Liver (tissue), 9 donors: ENCODE results near the gene HOXC10. TPM values are rescaled to one million over a fixed set of nuclear protein-coding genes. Genes with fewer than 3 reads are reported as not detected.

Experiments
- DNase-seq: peaks from one replicate; pipeline ENCODE4 v3.0.0-alpha.2; 2017; ENCODE audit warnings: low spot score
- H3K27ac ChIP-seq, 2 donors: one replicate each; pipeline ENCODE4 v1.7.0; 2013; ENCODE audit warnings: inconsistent platforms in 2 of 2, low read length in 2 of 2, control low read depth in 1 of 2, low read depth in 1 of 2, mild to moderate bottlenecking in 1 of 2
- H3K27me3 ChIP-seq, 4 donors: one replicate each; pipeline versions ENCODE4 v1.6.1 to v1.7.0; 2013; ENCODE audit warnings: low read length in 3 of 4, inconsistent platforms in 1 of 4, mild to moderate bottlenecking in 1 of 4, moderate library complexity in 1 of 4; ENCODE audit not compliant: control insufficient read depth in 4 of 4, insufficient read depth in 4 of 4
- H3K36me3 ChIP-seq, 4 donors: one replicate each; pipeline versions ENCODE4 v1.6.1 to v1.7.0; 2013; ENCODE audit warnings: low read length in 3 of 4, mild to moderate bottlenecking in 3 of 4, low read depth in 1 of 4, moderate library complexity in 1 of 4; ENCODE audit not compliant: control insufficient read depth in 4 of 4, insufficient read depth in 3 of 4
- H3K4me1 ChIP-seq, 4 donors: one replicate each; pipeline versions ENCODE4 v1.6.1 to v1.7.0; 2013; ENCODE audit warnings: low read length in 3 of 4, mild to moderate bottlenecking in 3 of 4, moderate library complexity in 1 of 4; ENCODE audit not compliant: control insufficient read depth in 4 of 4, insufficient read depth in 4 of 4
- H3K4me3 ChIP-seq, 3 donors: one replicate each; pipeline versions ENCODE4 v1.6.1 to v1.7.0; 2013; ENCODE audit warnings: low read length in 3 of 3, control low read depth in 1 of 3, low read depth in 1 of 3, mild to moderate bottlenecking in 1 of 3
- H3K9ac ChIP-seq, 2 donors: one replicate each; pipeline ENCODE4 v1.7.0; 2013; ENCODE audit warnings: low read length in 2 of 2, mild to moderate bottlenecking in 2 of 2, moderate library complexity in 2 of 2, control low read depth in 1 of 2, low read depth in 1 of 2
- H3K9me3 ChIP-seq, 4 donors: one replicate each; pipeline versions ENCODE4 v1.6.1 to v1.7.0; 2013; ENCODE audit warnings: low read length in 3 of 4; ENCODE audit not compliant: control insufficient read depth in 4 of 4
- EGR1 ChIP-seq, 2 donors: IDR thresholded peaks; 2 replicates each; pipeline ENCODE4 v1.6.1; 2016 to 2018; ENCODE audit warnings: antibody characterized with exemption in 2 of 2, low read depth in 2 of 2
- FOXA1 ChIP-seq: IDR thresholded peaks from 2 replicates; pipeline ENCODE4 v1.6.1; 2016; ENCODE audit warnings: antibody characterized with exemption
- FOXA2 ChIP-seq: IDR thresholded peaks from 2 replicates; pipeline ENCODE4 v1.6.1; 2016; ENCODE audit warnings: antibody characterized with exemption
- GABPA ChIP-seq, 2 donors: IDR thresholded peaks in 1 of 2; conservative IDR thresholded peaks in 1 of 2; 2 replicates each; pipeline ENCODE4 v1.6.1; 2016; ENCODE audit warnings: antibody characterized with exemption in 2 of 2, mild to moderate bottlenecking in 1 of 2, moderate library complexity in 1 of 2
- HNF4A ChIP-seq, 2 donors: conservative IDR thresholded peaks; 2 replicates each; pipeline ENCODE4 v1.6.1; 2016; ENCODE audit warnings: antibody characterized with exemption in 2 of 2, mild to moderate bottlenecking in 2 of 2
- HNF4G ChIP-seq: IDR thresholded peaks from 2 replicates; pipeline ENCODE4 v1.6.1; 2016; ENCODE audit warnings: antibody characterized with exemption
- JUND ChIP-seq, 2 donors: IDR thresholded peaks; 2 replicates each; pipeline ENCODE4 v1.6.1; 2016; ENCODE audit warnings: antibody characterized with exemption in 2 of 2
- MAX ChIP-seq: IDR thresholded peaks from 2 replicates; pipeline ENCODE4 v1.6.1; 2016; ENCODE audit warnings: antibody characterized with exemption
- NR2F2 ChIP-seq: IDR thresholded peaks from 2 replicates; pipeline ENCODE4 v1.6.1; 2016; ENCODE audit warnings: antibody characterized with exemption
- RAD21 ChIP-seq, 2 donors: IDR thresholded peaks; 2 replicates each; pipeline ENCODE4 v1.6.1; 2016; ENCODE audit warnings: antibody characterized with exemption in 2 of 2, mild to moderate bottlenecking in 2 of 2
- REST ChIP-seq: IDR thresholded peaks from 2 replicates; pipeline ENCODE4 v1.6.1; 2016; ENCODE audit warnings: antibody characterized with exemption, mild to moderate bottlenecking
- RXRA ChIP-seq, 2 donors: IDR thresholded peaks; 2 replicates each; pipeline ENCODE4 v1.6.1; 2017 to 2018; ENCODE audit warnings: antibody characterized with exemption in 2 of 2, mild to moderate bottlenecking in 1 of 2
- SP1 ChIP-seq: IDR thresholded peaks from 2 replicates; pipeline ENCODE4 v1.6.1; 2018; ENCODE audit warnings: antibody characterized with exemption, mild to moderate bottlenecking
- TAF1 ChIP-seq: conservative IDR thresholded peaks from 2 replicates; pipeline ENCODE4 v1.6.1; 2016; ENCODE audit warnings: antibody characterized with exemption, mild to moderate bottlenecking
- YY1 ChIP-seq: IDR thresholded peaks from 2 replicates; pipeline ENCODE4 v1.6.1; 2016; ENCODE audit warnings: antibody characterized with exemption, mild to moderate bottlenecking
- WGBS: extraction: QIAGEN DNeasy Blood & Tissue Kit; methylation state at CpG from one replicate; pipeline ENCODE4 v1.1.7; 2013; 5-methylcytosine and 5-hydroxymethylcytosine counted together
- polyA plus RNA-seq, 2 donors: library from polyadenylated mRNA; stranded (reverse) in 1 of 2; unstranded in 1 of 2; fragments of 200-250 nt in 1 of 2; fragments of >200 nt in 1 of 2; fragmentation: Nextera tagmentation in 1 of 2; extraction: Ambion mirVana in 1 of 2; gene quantifications; one replicate each; pipeline versions ENCODE4 v1.2.1 to v1.2.3, GENCODE V29; 2013 to 2015
- total RNA-seq, 2 donors: library from RNA; depleted of rRNA; stranded (reverse); fragments of >200 nt; gene quantifications; one replicate each; pipeline ENCODE4 v1.2.3, GENCODE V29; 2014
- TF ChIP-seq, protein P1 (sequence below): IDR thresholded peaks from 2 replicates; pipeline ENCODE4 v1.6.1; 2016; ENCODE audit warnings: antibody characterized with exemption
- TF ChIP-seq, protein P2 (sequence below): fragments of 150-350 bp; IDR thresholded peaks from 2 replicates; pipeline ENCODE4 v1.5.1; 2017; ENCODE audit warnings: improper control_type of control experiment, low read depth, low read length; ENCODE audit not compliant: missing input control
- donor health status: healthy.
- donor health status: healthy.
- donor health status: healthy.
- donor health status: healthy.
- donor health status: healthy.

The HOXC10 gene
- total and polyA plus RNA-seq, 4 donors, result not detected

GRCh38 chr12:53993162-53994008 is 8.4 kb downstream of the HOXC10 start:
- Histone ChIP-seq H3K9me3 (no peaks in the 10 kb centered on the region), H3K27ac (no peak overlapping the region), H3K36me3 (no peaks in the 10 kb centered on the region), H3K4me1 (peaks cover 9 to 21% (median 18%) of the 10 kb centered on the region in 4 donors), H3K4me3 (no peak overlapping the region), H3K9ac (no peak overlapping the region), H3K27me3 (peaks cover 10 to 49% (median 29%) of the 10 kb centered on the region in 4 donors)
- 29% methylated on average over 18 of the region's 18 CpGs for WGBS
- DNase-seq, result no peak
- TF ChIP-seq REST (no peak), RXRA (IDR thresholded peaks at IDR 0.05) (no peak), RAD21 (IDR thresholded peaks at IDR 0.05) (no peak), SP1 (no peak), FOXA2 (no peak)
- TF ChIP-seq, protein P1, sequence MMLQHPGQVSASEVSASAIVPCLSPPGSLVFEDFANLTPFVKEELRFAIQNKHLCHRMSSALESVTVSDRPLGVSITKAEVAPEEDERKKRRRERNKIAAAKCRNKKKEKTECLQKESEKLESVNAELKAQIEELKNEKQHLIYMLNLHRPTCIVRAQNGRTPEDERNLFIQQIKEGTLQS, result no peak

DNA sequence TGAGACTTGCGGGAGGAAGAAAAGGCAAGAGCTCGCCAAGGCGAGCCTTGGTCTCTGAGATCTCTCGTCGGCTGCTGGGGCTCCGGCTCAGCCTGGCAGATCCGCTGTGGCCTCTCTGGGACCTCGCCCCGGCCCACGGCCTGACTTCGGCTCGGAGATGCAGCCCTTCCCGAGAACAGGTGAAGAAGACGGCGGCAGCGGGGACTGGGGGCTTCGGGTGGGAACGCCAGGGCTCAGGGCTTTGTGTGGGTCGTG is 9.0 kb downstream of the HOXC10 start:
- Histone ChIP-seq H3K27me3 (peaks cover 12 to 50% (median 29%) of the 10 kb centered on the region in 4 donors), H3K4me3 (no peak overlapping the region), H3K9ac (no peak overlapping the region), H3K36me3 (no peaks in the 10 kb centered on the region), H3K9me3 (no peaks in the 10 kb centered on the region), H3K27ac (no peak overlapping the region), H3K4me1 (peaks cover 9 to 21% (median 18%) of the 10 kb centered on the region in 4 donors)
- 7% methylated on average over 19 of the region's 19 CpGs for WGBS
- no peak for TF ChIP-seq NR2F2
- TF ChIP-seq RAD21 (IDR thresholded peaks at IDR 0.05), result no peak
- TF ChIP-seq SP1, result no peak
- TF ChIP-seq HNF4A (conservative IDR thresholded peaks at IDR 0.05), result no peak
- TF ChIP-seq EGR1 (IDR thresholded peaks at IDR 0.05; ENCODE audit: low read depth in 2 of 2), result no peak
- no peak for TF ChIP-seq HNF4G
- TF ChIP-seq FOXA1, result no peak
- no peak for TF ChIP-seq RXRA (IDR thresholded peaks at IDR 0.05)
- TF ChIP-seq MAX, result no peak
- TF ChIP-seq TAF1, result no peak
- TF ChIP-seq JUND (IDR thresholded peaks at IDR 0.05), result no peak
- no peak for TF ChIP-seq REST
- no peak for TF ChIP-seq YY1
- TF ChIP-seq GABPA (IDR thresholded peaks at IDR 0.05 in 1 of 2, conservative IDR thresholded peaks at IDR 0.05 in 1 of 2), result no peak
- no peak for TF ChIP-seq FOXA2
- TF ChIP-seq, protein P2, sequence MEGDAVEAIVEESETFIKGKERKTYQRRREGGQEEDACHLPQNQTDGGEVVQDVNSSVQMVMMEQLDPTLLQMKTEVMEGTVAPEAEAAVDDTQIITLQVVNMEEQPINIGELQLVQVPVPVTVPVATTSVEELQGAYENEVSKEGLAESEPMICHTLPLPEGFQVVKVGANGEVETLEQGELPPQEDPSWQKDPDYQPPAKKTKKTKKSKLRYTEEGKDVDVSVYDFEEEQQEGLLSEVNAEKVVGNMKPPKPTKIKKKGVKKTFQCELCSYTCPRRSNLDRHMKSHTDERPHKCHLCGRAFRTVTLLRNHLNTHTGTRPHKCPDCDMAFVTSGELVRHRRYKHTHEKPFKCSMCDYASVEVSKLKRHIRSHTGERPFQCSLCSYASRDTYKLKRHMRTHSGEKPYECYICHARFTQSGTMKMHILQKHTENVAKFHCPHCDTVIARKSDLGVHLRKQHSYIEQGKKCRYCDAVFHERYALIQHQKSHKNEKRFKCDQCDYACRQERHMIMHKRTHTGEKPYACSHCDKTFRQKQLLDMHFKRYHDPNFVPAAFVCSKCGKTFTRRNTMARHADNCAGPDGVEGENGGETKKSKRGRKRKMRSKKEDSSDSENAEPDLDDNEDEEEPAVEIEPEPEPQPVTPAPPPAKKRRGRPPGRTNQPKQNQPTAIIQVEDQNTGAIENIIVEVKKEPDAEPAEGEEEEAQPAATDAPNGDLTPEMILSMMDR, result no peak
- TF ChIP-seq, protein P1, result no peak
- DNase-seq, result no peak
